ENCODE results near the gene NAALADL2.

The NAALADL2 gene

DNA sequence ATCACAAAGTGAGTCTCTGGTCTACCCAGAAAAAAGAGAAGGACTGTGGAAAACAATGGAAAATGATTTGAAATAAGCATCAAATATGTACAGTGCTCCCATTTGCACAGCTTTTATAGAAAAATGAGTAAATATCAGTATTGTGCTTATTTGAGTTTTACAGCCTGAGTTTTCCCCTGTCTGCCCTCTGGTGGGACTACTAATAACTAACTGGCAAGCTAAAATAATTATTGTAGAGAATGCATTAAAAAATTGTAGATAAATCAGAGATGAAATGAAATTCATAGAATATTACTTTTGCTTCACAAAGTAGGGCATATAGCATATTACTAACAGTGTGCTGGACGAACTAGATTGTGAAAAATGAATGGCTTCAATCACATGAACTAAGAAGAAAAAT is 287.1 kb downstream of the NAALADL2 start:
- peaks cover 48% of the 10 kb centered on the region for H3K4me1 ChIP-seq (ENCODE audit: low read depth, poor library complexity, severe bottlenecking)
- H3K4me2 ChIP-seq: no peak overlapping the region
- TF ChIP-seq, protein P1, sequence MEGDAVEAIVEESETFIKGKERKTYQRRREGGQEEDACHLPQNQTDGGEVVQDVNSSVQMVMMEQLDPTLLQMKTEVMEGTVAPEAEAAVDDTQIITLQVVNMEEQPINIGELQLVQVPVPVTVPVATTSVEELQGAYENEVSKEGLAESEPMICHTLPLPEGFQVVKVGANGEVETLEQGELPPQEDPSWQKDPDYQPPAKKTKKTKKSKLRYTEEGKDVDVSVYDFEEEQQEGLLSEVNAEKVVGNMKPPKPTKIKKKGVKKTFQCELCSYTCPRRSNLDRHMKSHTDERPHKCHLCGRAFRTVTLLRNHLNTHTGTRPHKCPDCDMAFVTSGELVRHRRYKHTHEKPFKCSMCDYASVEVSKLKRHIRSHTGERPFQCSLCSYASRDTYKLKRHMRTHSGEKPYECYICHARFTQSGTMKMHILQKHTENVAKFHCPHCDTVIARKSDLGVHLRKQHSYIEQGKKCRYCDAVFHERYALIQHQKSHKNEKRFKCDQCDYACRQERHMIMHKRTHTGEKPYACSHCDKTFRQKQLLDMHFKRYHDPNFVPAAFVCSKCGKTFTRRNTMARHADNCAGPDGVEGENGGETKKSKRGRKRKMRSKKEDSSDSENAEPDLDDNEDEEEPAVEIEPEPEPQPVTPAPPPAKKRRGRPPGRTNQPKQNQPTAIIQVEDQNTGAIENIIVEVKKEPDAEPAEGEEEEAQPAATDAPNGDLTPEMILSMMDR (conservative IDR thresholded peaks at IDR 0.05; ENCODE audit: low read depth, low read length): peak; percentile 58
- no peaks in the 10 kb centered on the region for H3K27me3 ChIP-seq (ENCODE audit: insufficient read depth, low read depth)
- H3K79me2 ChIP-seq (ENCODE audit: insufficient read depth, low read depth): no peaks in the 10 kb centered on the region
- no peak overlapping the region for H3K4me3 ChIP-seq (IDR thresholded peaks at IDR 0.05; ENCODE audit: insufficient read depth, low read depth, low read length)
- no peak overlapping the region for H3K27ac ChIP-seq
- no peak overlapping the region for H3K9ac ChIP-seq
- H2AFZ ChIP-seq (ENCODE audit: low read depth): no peak overlapping the region
- H3K36me3 ChIP-seq (ENCODE audit: insufficient read depth): no peaks in the 10 kb centered on the region
- H4K20me1 ChIP-seq (ENCODE audit: insufficient read depth): no peaks in the 10 kb centered on the region

DNA sequence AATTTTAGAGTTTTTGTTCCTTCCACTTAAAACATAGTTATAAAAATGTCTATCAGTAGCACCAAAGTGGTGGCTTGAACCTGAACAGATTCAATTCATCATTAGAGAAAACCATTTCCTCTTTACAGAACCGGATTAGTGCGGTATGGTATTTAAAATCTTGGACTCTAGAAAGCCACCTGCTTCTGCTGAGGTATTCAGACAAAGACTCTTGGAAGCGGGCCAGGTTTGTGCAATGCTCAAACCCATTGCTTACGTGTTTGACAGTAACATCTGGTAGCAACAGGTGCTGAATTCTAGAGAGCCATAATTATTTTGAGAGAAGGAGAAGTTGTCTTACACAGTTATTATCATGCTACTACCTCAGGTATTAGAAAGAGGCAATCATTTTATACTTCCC is 290.5 kb downstream of the NAALADL2 start:
- Histone ChIP-seq H3K79me2 (ENCODE audit: insufficient read depth, low read depth) (no peaks in the 10 kb centered on the region), H3K36me3 (ENCODE audit: insufficient read depth) (no peaks in the 10 kb centered on the region), H3K9ac (peak overlapping the region; percentile 41), H3K4me2 (peak overlapping the region; percentile 85), H3K4me3 (IDR thresholded peaks at IDR 0.05; ENCODE audit: insufficient read depth, low read depth, low read length) (no peak overlapping the region), H2AFZ (ENCODE audit: low read depth) (peak overlapping the region; percentile 10; the same call in 1 of the 2 replicates), H3K4me1 (ENCODE audit: low read depth, poor library complexity, severe bottlenecking) (peaks cover 74% of the 10 kb centered on the region), H3K27me3 (ENCODE audit: insufficient read depth, low read depth) (no peaks in the 10 kb centered on the region), H3K27ac (peak overlapping the region; percentile 93), H4K20me1 (ENCODE audit: insufficient read depth) (no peaks in the 10 kb centered on the region)
- TF ChIP-seq, protein P1 (conservative IDR thresholded peaks at IDR 0.05; ENCODE audit: low read depth, low read length): no peak

DNA sequence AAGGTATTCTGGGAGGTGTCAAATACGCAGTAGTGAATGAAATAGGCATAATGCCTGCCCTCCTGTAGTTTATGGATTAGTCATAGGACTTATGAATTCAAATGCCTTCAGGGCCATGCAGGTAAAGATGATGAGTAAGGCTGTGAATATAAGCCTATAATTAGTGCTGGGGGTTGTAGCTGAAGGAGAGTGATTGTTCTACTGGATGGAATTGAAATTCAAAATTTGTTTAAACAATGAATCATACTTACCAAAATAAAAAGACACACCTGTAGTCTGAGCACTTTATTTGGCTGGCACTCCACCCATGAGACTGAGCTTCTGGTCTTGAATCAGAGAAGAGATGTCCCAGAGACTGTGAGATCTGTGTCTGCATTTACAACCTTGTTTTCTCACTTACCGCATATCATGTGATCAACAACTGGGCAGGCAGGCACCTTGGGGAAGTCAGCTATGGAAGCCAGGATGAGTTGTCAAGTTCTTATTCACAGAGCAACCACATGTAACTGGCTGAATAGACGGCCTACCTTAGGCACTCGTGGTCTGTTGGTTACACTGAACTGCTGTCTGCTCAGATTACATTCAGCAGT is 291.8 kb downstream of the NAALADL2 start:
- H4K20me1 ChIP-seq (ENCODE audit: insufficient read depth): no peaks in the 10 kb centered on the region

DNA sequence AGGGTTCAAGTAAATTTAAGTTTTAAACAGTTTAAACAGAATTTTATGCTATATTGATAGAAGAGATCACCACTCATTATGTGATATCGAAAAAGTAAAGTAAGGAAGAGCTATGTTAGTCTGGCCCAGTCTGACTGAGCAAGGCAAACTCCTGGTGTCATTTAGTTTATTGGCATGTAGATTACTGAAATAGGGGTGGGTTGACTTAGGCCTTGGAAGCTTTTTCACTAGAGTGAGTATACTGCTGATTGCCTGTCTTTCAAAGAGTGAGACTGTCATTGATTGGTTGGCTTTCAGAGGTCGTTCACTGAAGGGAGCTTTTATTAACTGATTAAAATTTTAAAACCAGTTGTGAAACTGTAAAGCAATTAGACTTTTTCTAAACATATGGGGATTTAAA is 294.5 kb downstream of the NAALADL2 start:
- H3K4me2 ChIP-seq: no peak overlapping the region
- H3K79me2 ChIP-seq (ENCODE audit: insufficient read depth, low read depth): no peaks in the 10 kb centered on the region
- peaks cover 58% of the 10 kb centered on the region for H3K4me1 ChIP-seq (ENCODE audit: low read depth, poor library complexity, severe bottlenecking)
- TF ChIP-seq, protein P1 (conservative IDR thresholded peaks at IDR 0.05; ENCODE audit: low read depth, low read length): no peak
- no peak overlapping the region for H3K27ac ChIP-seq
- H3K9ac ChIP-seq: no peak overlapping the region
- no peak overlapping the region for H3K4me3 ChIP-seq (IDR thresholded peaks at IDR 0.05; ENCODE audit: insufficient read depth, low read depth, low read length)
- H3K27me3 ChIP-seq (ENCODE audit: insufficient read depth, low read depth): no peaks in the 10 kb centered on the region
- no peak overlapping the region for H2AFZ ChIP-seq (ENCODE audit: low read depth)
- H3K36me3 ChIP-seq (ENCODE audit: insufficient read depth): no peaks in the 10 kb centered on the region
- H4K20me1 ChIP-seq (ENCODE audit: insufficient read depth): no peaks in the 10 kb centered on the region

More for the DNA sequence above, 291.8 kb downstream of the NAALADL2 start:
- H2AFZ ChIP-seq (ENCODE audit: low read depth): peak overlapping the region; percentile 44
- H3K27ac ChIP-seq: peak overlapping the region; percentile 93
- no peak overlapping the region for H3K4me3 ChIP-seq (IDR thresholded peaks at IDR 0.05; ENCODE audit: insufficient read depth, low read depth, low read length)
- TF ChIP-seq, protein P1 (conservative IDR thresholded peaks at IDR 0.05; ENCODE audit: low read depth, low read length): no peak
- no peaks in the 10 kb centered on the region for H3K36me3 ChIP-seq (ENCODE audit: insufficient read depth)
- H3K9ac ChIP-seq: peak overlapping the region; percentile 41; the same call in 1 of the 2 replicates
- H3K4me2 ChIP-seq: peak overlapping the region; percentile 85
- no peaks in the 10 kb centered on the region for H3K27me3 ChIP-seq (ENCODE audit: insufficient read depth, low read depth)
- H3K4me1 ChIP-seq (ENCODE audit: low read depth, poor library complexity, severe bottlenecking): peaks cover 73% of the 10 kb centered on the region
- H3K79me2 ChIP-seq (ENCODE audit: insufficient read depth, low read depth): no peaks in the 10 kb centered on the region
